ENCODE data around the gene EGFL8.

EGFL8 gene

DNA sequence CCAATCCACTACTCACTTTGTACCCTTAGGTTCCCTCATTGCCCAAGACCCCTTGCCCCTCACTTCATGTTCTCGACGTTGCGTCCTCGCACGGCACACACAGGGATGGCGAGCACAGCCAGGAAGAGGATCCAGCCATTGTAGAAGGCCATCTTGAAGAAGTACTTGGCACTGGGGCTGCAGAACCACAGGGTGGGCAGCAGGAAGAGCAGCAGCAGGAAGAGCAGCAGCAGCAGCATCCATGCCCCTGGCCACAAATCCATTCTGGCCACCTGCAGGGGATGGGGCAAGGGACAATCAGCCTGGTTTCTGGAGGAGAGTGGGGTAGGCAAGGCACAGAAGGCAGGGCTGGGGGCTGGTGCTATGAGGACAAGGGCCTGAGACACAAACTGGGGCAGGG is 6.8 kb downstream of the EGFL8 start:
- Histone ChIP-seq H3K4me3 (ENCODE audit: low read length, poor library complexity, severe bottlenecking) (no peak overlapping the region), H3F3A (ENCODE audit: low read depth) (no peaks in the 10 kb centered on the region), H2AFZ (ENCODE audit: low read length) (no peak overlapping the region), H3K79me2 (ENCODE audit: insufficient read depth, low read length) (peaks cover 26% of the 10 kb centered on the region), H3K27me3 (ENCODE audit: insufficient read depth, low read length, poor library complexity, severe bottlenecking) (no peaks in the 10 kb centered on the region), H3K9ac (ENCODE audit: low read depth, low read length, poor library complexity, severe bottlenecking) (no peak overlapping the region), H3K9me2 (replicated peaks; ENCODE audit: low read depth, low read length) (no peaks in the 10 kb centered on the region), H3K36me3 (ENCODE audit: insufficient read depth, low read length) (peaks cover 17% of the 10 kb centered on the region; the same call in 1 of the 2 replicates), H3K4me1 (ENCODE audit: insufficient read depth, low read length, poor library complexity, severe bottlenecking) (peaks cover 27% of the 10 kb centered on the region), H3K9me3 (ENCODE audit: insufficient read depth, low read depth, low read length) (no peaks in the 10 kb centered on the region), H4K20me1 (ENCODE audit: insufficient read depth, low read length, poor library complexity, severe bottlenecking) (no peaks in the 10 kb centered on the region), H3K4me2 (ENCODE audit: low read depth, low read length, poor library complexity, severe bottlenecking) (no peak overlapping the region)
- TF ChIP-seq, protein P1, sequence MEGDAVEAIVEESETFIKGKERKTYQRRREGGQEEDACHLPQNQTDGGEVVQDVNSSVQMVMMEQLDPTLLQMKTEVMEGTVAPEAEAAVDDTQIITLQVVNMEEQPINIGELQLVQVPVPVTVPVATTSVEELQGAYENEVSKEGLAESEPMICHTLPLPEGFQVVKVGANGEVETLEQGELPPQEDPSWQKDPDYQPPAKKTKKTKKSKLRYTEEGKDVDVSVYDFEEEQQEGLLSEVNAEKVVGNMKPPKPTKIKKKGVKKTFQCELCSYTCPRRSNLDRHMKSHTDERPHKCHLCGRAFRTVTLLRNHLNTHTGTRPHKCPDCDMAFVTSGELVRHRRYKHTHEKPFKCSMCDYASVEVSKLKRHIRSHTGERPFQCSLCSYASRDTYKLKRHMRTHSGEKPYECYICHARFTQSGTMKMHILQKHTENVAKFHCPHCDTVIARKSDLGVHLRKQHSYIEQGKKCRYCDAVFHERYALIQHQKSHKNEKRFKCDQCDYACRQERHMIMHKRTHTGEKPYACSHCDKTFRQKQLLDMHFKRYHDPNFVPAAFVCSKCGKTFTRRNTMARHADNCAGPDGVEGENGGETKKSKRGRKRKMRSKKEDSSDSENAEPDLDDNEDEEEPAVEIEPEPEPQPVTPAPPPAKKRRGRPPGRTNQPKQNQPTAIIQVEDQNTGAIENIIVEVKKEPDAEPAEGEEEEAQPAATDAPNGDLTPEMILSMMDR (conservative IDR thresholded peaks at IDR 0.05; ENCODE audit: low read length), result no peak
- TF ChIP-seq EZH2phosphoT487 (IDR thresholded peaks at IDR 0.05; ENCODE audit: borderline replicate concordance), result no peak

DNA sequence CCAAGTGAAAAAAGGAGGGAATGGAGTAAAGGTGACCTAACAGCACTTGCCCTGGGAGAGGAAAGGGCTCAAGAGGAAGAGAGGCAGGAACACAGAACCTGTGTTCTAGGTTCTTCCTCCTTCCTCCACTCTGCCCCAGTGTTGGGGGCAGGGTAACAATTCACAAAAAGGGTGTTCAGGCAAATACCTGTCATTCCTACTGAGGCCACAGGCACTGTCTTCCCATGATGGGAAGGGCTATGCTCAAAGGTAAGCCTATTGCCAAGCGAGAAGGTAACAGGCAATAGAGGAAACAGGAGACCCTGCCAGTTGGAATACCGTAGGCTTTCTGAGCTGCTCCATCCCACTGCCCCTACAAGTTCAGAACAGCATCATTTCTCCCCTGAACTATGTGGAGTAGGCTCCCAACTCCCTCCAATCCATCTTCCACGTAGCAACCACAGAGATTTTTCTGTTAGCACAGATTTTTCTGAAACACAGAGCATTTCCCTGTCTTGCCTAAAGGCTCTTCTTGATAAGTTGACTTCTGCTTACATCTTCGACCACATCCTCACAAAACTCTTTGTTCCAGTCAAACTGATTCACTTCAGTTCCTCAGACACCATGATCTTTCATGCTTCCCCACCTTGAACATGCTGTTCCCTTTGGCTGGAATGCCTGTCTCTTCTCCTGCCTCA is 8.8 kb downstream of the EGFL8 start:
- Histone ChIP-seq H3K9ac (ENCODE audit: low read depth, low read length, poor library complexity, severe bottlenecking) (peak overlapping the region; percentile 8), H3K9me2 (replicated peaks; ENCODE audit: low read depth, low read length) (no peaks in the 10 kb centered on the region), H3F3A (ENCODE audit: low read depth) (peaks cover 4% of the 10 kb centered on the region; the same call in 1 of the 2 replicates), H3K27me3 (ENCODE audit: insufficient read depth, low read length, poor library complexity, severe bottlenecking) (no peaks in the 10 kb centered on the region), H3K4me2 (ENCODE audit: low read depth, low read length, poor library complexity, severe bottlenecking) (no peak overlapping the region), H4K20me1 (ENCODE audit: insufficient read depth, low read length, poor library complexity, severe bottlenecking) (no peaks in the 10 kb centered on the region), H3K9me3 (ENCODE audit: insufficient read depth, low read depth, low read length) (no peaks in the 10 kb centered on the region), H3K36me3 (ENCODE audit: insufficient read depth, low read length) (peaks cover 6% of the 10 kb centered on the region; the same call in 1 of the 2 replicates), H3K4me3 (ENCODE audit: low read length, poor library complexity, severe bottlenecking) (no peak overlapping the region), H2AFZ (ENCODE audit: low read length) (no peak overlapping the region), H3K79me2 (ENCODE audit: insufficient read depth, low read length) (peaks cover 34% of the 10 kb centered on the region), H3K4me1 (ENCODE audit: insufficient read depth, low read length, poor library complexity, severe bottlenecking) (peaks cover 37% of the 10 kb centered on the region)
- TF ChIP-seq, protein P1 (conservative IDR thresholded peaks at IDR 0.05; ENCODE audit: low read length), result no peak
- TF ChIP-seq EZH2phosphoT487 (IDR thresholded peaks at IDR 0.05; ENCODE audit: borderline replicate concordance), result no peak

DNA sequence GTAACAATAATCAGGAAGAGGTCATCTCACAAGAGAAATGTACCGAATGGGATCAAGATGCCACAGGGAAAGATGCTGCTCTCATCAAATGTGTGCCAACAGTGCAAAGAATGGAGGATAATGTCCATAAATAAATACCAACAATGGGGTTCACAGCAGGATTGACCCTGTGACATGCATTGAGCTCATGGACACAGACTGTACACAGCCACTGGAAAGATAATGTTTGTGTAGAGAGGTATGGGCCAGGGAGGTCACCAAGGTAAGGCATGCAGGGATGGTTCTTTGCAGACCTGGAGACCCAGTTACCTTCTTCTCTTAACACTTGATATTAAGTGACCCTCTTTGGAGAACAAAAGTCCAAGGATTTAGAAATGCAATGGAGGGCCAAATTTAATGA is 10.0 kb downstream of the EGFL8 start:
- TF ChIP-seq, protein P1 (conservative IDR thresholded peaks at IDR 0.05; ENCODE audit: low read length), result no peak
- TF ChIP-seq EZH2phosphoT487 (IDR thresholded peaks at IDR 0.05; ENCODE audit: borderline replicate concordance), result no peak
- Histone ChIP-seq H3K9me2 (replicated peaks; ENCODE audit: low read depth, low read length) (no peaks in the 10 kb centered on the region), H3K4me2 (ENCODE audit: low read depth, low read length, poor library complexity, severe bottlenecking) (peak overlapping the region; percentile 85), H3K36me3 (ENCODE audit: insufficient read depth, low read length) (no peaks in the 10 kb centered on the region), H3K9me3 (ENCODE audit: insufficient read depth, low read depth, low read length) (no peaks in the 10 kb centered on the region), H2AFZ (ENCODE audit: low read length) (no peak overlapping the region), H3K9ac (ENCODE audit: low read depth, low read length, poor library complexity, severe bottlenecking) (peak overlapping the region; percentile 8), H3F3A (ENCODE audit: low read depth) (peaks cover 4% of the 10 kb centered on the region; the same call in 1 of the 2 replicates), H3K27me3 (ENCODE audit: insufficient read depth, low read length, poor library complexity, severe bottlenecking) (no peaks in the 10 kb centered on the region), H3K4me3 (ENCODE audit: low read length, poor library complexity, severe bottlenecking) (peak overlapping the region; percentile 88), H3K79me2 (ENCODE audit: insufficient read depth, low read length) (peaks cover 43% of the 10 kb centered on the region), H4K20me1 (ENCODE audit: insufficient read depth, low read length, poor library complexity, severe bottlenecking) (no peaks in the 10 kb centered on the region), H3K4me1 (ENCODE audit: insufficient read depth, low read length, poor library complexity, severe bottlenecking) (peaks cover 40% of the 10 kb centered on the region)

Measured in Loucy (cell line).